GM12873 (cell line): Measurements from ENCODE around the gene CAND1.

Experiments
- TF ChIP-seq, protein P1 (sequence below): IDR thresholded peaks from 2 replicates; pipeline ENCODE4 v1.5.1; 2012; ENCODE audit warnings: low read depth, mild to moderate bottlenecking, moderate library complexity, low read length, control low read depth; ENCODE audit not compliant: insufficient read depth; ENCODE audit errors: missing control alignments

Gene CAND1

GRCh38 chr12:67280088-67280487 lies 10.9 kb downstream of the CAND1 start:
- TF ChIP-seq, protein P1, sequence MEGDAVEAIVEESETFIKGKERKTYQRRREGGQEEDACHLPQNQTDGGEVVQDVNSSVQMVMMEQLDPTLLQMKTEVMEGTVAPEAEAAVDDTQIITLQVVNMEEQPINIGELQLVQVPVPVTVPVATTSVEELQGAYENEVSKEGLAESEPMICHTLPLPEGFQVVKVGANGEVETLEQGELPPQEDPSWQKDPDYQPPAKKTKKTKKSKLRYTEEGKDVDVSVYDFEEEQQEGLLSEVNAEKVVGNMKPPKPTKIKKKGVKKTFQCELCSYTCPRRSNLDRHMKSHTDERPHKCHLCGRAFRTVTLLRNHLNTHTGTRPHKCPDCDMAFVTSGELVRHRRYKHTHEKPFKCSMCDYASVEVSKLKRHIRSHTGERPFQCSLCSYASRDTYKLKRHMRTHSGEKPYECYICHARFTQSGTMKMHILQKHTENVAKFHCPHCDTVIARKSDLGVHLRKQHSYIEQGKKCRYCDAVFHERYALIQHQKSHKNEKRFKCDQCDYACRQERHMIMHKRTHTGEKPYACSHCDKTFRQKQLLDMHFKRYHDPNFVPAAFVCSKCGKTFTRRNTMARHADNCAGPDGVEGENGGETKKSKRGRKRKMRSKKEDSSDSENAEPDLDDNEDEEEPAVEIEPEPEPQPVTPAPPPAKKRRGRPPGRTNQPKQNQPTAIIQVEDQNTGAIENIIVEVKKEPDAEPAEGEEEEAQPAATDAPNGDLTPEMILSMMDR, result no peak

DNA sequence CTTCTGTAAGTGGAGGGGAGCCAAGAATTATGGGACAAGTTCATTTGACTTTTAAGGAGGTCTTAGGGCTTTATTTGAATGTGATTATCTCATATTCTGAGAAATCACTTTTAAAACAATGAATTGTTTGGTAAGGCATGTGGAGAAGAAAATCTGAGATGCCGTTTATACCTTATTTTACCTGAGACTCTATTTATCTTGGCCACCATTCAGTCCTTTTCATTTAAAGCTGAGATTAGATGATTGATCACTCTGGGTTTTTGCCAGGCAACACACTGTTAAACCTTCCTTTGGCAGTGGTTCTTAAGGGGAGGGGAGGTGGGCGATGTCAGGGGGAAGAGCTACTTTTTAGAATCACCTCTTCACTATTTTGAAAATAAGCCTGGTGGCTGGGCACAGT lies 11.4 kb downstream of the CAND1 start:
- TF ChIP-seq, protein P1, result no peak

- TF ChIP-seq, protein P1, result no peak
Measured at GRCh38 chr12:67284561-67284960, 15.4 kb downstream of the CAND1 start.

DNA sequence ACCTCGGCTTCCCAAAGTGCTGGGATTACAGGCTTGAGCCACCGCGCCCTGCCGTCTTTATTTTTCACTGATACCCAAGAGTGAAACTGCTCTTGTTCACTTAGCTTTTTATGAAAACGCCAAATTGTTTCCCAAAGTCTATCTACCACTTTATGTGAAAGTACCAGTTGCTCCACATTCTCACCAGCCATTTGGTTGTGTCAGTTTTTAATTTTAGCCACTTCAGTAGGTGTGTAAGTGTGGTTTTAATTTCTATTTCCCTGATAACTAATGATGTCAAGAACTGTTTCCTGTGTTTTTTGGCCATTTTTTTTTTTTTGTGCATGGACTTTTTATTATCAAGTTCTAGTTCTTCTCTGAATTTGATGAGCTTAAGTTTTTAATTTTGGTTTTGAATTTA lies 17.1 kb downstream of the CAND1 start:
- TF ChIP-seq, protein P1, result no peak

GRCh38 chr12:67287311-67287710 lies 18.2 kb downstream of the CAND1 start:
- TF ChIP-seq, protein P1, result no peak

DNA sequence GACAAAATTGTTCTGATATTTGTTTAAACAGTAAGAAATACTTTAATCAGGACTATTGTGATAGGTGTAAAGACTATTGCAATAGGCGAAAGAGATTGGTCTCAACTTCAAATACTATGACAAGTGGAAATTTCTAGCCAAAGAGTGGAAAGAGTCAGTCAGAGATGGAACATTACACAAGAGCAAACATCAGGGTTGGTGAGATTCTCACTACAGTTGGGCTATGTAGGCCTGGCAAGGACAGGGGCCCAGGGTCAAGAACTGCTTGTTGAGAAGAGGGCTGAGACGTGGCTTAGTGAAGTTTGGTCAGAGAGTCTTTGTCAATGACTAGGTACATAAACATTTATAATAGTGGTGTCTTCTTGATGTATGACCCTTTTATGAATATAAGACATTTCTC lies 19.4 kb downstream of the CAND1 start:
- TF ChIP-seq, protein P1, result no peak

GRCh38 chr12:67290378-67290777 lies 21.2 kb downstream of the CAND1 start:
- TF ChIP-seq, protein P1, result no peak
